ENCODE measurements around the gene FAR2.
"Not testable (repeated sequence)": the region's sequence is repeated elsewhere in the genome, so short reads cannot be mapped to it uniquely, and the experiment has no call there.

The FAR2 gene

DNA sequence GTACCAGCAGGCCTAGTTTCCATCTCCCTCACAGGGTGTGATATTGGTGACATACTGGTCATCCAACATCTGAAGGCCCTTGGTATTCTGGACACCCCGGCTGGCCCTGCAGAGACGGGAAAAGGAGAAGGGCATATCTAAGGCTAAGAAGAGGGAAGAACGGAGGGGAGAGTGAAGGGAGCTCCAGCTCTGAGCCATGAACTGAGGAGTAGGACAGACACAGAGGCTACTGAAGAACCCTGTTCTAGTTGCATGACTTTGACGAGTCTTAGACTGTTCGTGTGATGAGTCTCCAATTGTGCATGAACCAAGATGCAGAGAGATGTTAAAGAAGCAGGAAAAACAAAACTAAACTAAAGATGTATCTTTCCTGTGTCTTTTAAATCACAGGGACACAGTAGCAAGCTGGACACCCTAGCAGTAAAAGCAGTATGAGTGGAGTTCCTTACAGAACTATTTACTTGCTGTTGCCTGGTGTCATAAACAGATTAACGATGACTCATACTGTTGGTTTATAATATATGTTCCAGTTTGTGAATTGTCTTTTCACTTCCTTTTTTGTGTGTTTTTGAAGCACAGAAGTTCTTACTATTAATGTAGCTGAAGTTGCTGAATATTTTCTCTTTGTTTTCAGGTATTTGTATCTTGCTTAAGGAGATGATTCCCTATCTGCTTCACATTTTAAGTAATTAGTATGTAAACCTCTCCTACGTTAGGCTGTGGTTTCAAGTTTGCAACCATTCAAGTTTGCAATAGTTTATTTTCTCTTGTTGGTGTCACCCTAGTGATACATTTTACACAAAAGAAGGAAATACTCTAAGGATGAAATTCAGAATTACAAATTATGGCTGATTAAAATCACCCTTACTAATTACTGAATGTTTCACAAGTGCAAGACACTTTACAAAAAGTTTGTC, 15.7 kb downstream of the FAR2 start:
- TF ChIP-seq, protein P1, sequence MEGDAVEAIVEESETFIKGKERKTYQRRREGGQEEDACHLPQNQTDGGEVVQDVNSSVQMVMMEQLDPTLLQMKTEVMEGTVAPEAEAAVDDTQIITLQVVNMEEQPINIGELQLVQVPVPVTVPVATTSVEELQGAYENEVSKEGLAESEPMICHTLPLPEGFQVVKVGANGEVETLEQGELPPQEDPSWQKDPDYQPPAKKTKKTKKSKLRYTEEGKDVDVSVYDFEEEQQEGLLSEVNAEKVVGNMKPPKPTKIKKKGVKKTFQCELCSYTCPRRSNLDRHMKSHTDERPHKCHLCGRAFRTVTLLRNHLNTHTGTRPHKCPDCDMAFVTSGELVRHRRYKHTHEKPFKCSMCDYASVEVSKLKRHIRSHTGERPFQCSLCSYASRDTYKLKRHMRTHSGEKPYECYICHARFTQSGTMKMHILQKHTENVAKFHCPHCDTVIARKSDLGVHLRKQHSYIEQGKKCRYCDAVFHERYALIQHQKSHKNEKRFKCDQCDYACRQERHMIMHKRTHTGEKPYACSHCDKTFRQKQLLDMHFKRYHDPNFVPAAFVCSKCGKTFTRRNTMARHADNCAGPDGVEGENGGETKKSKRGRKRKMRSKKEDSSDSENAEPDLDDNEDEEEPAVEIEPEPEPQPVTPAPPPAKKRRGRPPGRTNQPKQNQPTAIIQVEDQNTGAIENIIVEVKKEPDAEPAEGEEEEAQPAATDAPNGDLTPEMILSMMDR (IDR thresholded peaks at IDR 0.05; ENCODE audit: low read depth, low read length, missing control alignments), result no peak
- H3K4me3 ChIP-seq (ENCODE audit: low read depth, low read length), result no peak overlapping the region
- DNase-seq (ENCODE audit: low read depth), result peak; percentile 48

DNA sequence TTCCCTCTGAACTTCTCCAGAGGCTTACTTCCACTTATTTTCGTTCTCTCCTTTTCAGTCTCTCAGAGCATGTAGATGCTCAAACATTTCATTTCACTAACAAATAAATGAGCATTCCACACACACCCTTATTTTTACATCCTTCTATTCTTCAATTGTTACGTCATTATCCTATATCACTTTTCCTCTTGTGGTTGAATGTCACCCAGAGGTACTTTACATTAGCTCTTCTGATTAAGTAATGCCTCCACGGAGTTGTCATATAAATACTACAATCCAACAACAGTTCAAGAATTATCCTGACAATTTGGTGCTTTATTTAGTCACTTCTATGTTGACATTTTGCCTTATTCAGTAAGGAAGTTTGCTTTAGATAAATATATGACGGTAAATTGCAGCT, 18.4 kb downstream of the FAR2 start:
- TF ChIP-seq, protein P1 (IDR thresholded peaks at IDR 0.05; ENCODE audit: low read depth, low read length, missing control alignments), result no peak
- no peak for DNase-seq (ENCODE audit: low read depth)

DNA sequence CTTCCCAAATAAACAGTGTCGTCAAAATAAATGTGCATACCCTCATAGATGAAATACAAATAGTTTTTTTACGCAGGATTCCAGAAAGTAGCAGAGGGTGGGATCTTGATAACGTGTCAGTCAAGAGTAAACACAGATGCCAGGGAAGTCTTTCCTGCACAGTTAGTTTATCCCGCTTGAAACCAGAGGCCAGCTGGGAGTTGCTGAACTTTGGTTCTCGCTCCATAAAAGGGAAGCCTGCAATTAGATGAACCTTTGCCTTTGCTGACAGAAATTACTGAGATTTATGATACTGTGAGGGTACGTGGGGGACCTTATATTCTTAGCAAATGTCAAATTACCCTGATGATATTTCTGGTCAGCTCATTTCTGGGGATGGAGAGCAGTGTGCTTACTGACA, 18.9 kb downstream of the FAR2 start:
- DNase-seq (ENCODE audit: low read depth), result no peak
- no peak overlapping the region for H3K4me3 ChIP-seq (ENCODE audit: low read depth, low read length)
- TF ChIP-seq, protein P1 (IDR thresholded peaks at IDR 0.05; ENCODE audit: low read depth, low read length, missing control alignments), result no peak

More for the DNA sequence above, 18.4 kb downstream of the FAR2 start:
- no peak overlapping the region for H3K4me3 ChIP-seq (ENCODE audit: low read depth, low read length)

DNA sequence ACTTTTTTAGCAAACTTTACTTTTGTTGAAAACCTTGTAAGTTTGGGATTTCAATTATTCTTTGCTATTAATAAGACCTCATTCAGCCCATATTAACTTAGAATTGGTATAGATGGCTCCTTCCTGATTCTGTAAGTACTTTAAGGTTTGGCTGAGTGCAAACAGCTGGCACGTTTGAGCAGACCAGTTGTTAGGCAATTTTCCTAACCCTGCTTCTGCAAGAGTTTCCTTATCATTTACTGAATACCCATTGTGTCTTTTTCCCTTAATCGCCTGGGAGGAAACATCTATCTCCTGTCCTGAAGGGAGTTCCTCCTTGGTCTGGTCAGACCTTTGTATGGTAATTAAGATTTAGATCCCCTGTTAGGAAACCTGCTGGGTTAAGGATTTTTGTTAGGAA, 20.9 kb downstream of the FAR2 start:
- DNase-seq (ENCODE audit: low read depth); H3K4me3 ChIP-seq (ENCODE audit: low read depth, low read length): not testable (repeated sequence)

DNA sequence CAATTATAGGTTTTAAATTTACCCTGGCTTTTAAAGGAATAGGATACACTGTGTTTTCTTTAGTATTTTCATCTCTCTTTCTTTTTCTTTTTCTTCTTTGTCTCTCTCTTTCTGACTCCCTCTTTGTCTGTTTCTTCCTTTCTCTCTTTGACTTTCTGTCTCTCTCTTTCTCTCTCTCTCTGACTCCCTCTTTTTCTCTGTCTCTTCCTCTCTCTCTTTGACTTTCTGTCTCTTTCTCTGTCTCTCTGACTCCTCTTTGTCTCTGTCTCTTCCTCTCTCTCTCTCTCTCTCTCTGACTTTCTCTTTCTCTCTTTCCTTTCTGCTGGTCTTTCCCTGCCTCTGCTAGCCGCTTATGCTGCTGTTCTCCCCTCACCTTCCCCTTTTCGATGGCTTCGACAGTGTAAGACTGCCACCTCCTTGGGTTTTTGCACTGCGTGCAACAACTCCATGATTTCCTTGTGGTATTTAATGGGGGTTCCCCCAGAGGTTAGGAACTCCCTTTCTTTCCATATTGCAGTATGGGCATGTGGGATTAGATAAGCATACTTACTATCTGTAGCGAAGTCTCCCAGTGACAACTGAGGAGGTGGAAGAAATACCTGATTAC, 21.5 kb downstream of the FAR2 start:
- not testable (repeated sequence) for H3K4me3 ChIP-seq (ENCODE audit: low read depth, low read length); DNase-seq (ENCODE audit: low read depth)

DNA sequence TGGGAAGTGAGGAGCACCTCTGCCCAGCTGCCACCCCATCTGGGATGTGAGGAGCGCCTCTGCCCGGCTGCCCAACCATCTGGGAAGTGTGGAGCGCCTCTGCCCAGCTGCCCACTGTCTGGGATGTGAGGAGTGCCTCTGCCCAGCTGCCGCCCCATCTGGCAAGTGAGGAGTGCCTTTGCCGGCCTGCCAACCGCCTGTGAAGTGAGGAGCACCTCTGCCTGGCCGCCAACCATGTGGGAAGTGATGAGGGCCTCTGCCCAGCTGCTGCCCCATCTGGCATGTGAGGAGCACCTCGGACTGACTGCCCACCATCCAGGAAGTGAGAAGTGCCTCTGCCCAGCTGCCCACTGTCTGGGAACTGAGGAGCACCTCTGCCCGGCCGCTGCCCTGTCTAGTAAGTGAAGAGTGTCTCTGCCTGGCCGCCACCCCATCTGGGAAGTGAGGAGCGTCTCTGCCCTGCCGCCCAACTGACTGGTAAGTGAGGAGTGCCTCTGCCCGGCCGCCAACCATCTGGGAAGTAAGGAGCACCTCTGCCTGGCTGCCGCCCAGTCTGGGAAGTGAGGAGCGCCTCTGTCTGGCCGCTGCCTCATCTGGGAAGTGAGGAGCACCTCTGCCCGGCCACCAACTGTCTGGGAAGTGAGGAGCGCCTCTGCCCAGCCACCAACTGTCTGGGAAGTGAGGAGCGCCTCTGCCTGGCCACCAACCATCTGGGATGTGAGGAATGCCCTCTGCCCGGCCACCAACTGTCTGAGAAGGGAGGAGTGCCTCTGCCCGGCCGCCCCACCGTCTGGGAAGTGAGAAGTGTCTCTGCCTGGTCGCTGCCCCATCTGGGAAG, 22.6 kb downstream of the FAR2 start:
- no peak for DNase-seq (ENCODE audit: low read depth)
- TF ChIP-seq, protein P1 (IDR thresholded peaks at IDR 0.05; ENCODE audit: low read depth, low read length, missing control alignments), result no peak
- H3K4me3 ChIP-seq (ENCODE audit: low read depth, low read length), result no peak overlapping the region

DNA sequence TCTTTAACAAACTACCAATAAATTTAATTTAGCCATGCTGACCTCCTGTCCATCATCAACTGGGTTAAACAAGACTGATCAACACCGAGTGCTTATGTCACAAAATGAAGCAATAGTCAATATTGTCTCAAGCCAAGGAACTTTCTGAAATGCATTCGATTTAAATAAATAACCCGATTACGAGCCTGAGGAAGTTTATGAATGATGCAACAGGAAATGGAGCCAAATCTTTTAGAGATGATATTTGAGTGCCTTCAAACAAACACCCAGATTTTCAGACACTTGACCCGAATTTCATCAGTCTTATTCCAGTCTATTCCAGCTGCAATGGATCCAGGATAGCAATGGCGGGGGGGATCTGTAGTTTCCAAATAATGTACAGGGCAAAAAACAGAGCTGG, 27.9 kb downstream of the FAR2 start:
- no peak overlapping the region for H3K4me3 ChIP-seq (ENCODE audit: low read depth, low read length)
- TF ChIP-seq, protein P1 (IDR thresholded peaks at IDR 0.05; ENCODE audit: low read depth, low read length, missing control alignments), result no peak
- DNase-seq (ENCODE audit: low read depth), result no peak

DNA sequence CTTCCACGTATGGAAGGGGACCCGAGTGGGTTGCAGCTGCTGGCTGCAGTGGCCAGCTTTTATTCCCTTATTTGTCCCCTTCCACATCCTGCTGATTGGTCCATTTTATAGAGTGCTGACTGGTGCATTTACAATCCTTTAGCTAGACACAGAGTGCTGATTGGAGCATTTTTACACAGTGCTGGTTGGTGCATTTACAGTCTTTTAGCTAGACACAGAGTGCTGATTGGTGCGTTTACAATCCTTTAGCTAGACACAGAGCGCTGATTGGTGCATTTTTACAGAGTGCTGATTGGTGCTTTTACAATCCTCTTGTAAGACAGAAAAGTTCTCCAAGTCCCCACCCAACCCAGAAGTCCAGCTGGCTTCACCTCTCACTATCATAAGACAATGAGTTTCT, 33.2 kb downstream of the FAR2 start:
- H3K4me3 ChIP-seq (ENCODE audit: low read depth, low read length); DNase-seq (ENCODE audit: low read depth): not testable (repeated sequence)
